Tibial artery (tissue), 4 donors: Measurements from ENCODE around the gene MAMSTR.

ENCODE experiments used
- DNase-seq, 2 donors: peaks; one replicate each; pipeline ENCODE4 v3.0.0-alpha.2; 2019
- H3K27ac ChIP-seq, 2 donors: fragments of 200-600 bp; sonication (generic) in 1 of 2; 1 replicate in 1 of 2; 2 replicates in 1 of 2; pipeline ENCODE4 v1.5.1; 2018 to 2019; ENCODE audit warnings: mild to moderate bottlenecking in 1 of 2
- H3K27me3 ChIP-seq, 2 donors: fragments of 200-600 bp; sonication (generic) in 1 of 2; one replicate each; pipeline versions ENCODE4 v1.5.1 to v1.6.0; 2016 to 2019
- H3K36me3 ChIP-seq, 3 donors: fragments of 200-600 bp; sonication (generic) in 2 of 3; one replicate each; pipeline ENCODE4 v1.5.1; 2016 to 2019; ENCODE audit warnings: mild to moderate bottlenecking in 2 of 3
- H3K4me1 ChIP-seq, 4 donors: fragments of 200-600 bp; sonication (generic) in 2 of 4; 1 replicate in 3 of 4; 2 replicates in 1 of 4; pipeline ENCODE4 v1.5.1; 2016 to 2019
- H3K4me3 ChIP-seq, 2 donors: fragments of 200-600 bp; sonication (generic) in 1 of 2; 1 replicate in 1 of 2; 2 replicates in 1 of 2; pipeline ENCODE4 v1.5.1; 2018 to 2019; ENCODE audit warnings: mild to moderate bottlenecking in 2 of 2
- H3K9me3 ChIP-seq, 3 donors: fragments of 200-600 bp; sonication (generic) in 1 of 3; one replicate each; pipeline ENCODE4 v1.5.1; 2016 to 2019
- CTCF ChIP-seq, 2 experiments: fragments of 200-600 bp in 1 of 2; fragments of 450-650 bp in 1 of 2; IDR thresholded peaks; one replicate each; pipeline ENCODE4 v1.5.1; 2017 to 2019; ENCODE audit warnings: antibody characterized with exemption in 2 of 2, mild to moderate bottlenecking in 1 of 2, moderate library complexity in 1 of 2
- intact Hi-C: fragments of 100-400 bp; cut with DNase I; formaldehyde crosslinking; loops from one replicate; pipeline ENCODE4 v1.15.0; 2023; ENCODE audit warnings: low total_unique reads

Gene MAMSTR

GRCh38 chr19:48670699-48671445, 48.7 kb downstream of the MAMSTR start:
- Histone ChIP-seq H3K4me1 (peaks cover 0 to 9% (median 3%) of the 10 kb centered on the region in 4 donors), H3K27me3 (no peaks in the 10 kb centered on the region), H3K9me3 (no peaks in the 10 kb centered on the region), H3K27ac (no peak overlapping the region), H3K36me3 (no peaks in the 10 kb centered on the region), H3K4me3 (no peak overlapping the region)
- no peak for TF ChIP-seq CTCF (IDR thresholded peaks at IDR 0.05)
- intact Hi-C loops: no loop called here
- no peak for DNase-seq

GRCh38 chr19:48669903-48670668, 49.4 kb downstream of the MAMSTR start:
- TF ChIP-seq CTCF (IDR thresholded peaks at IDR 0.05): no peak
- no peaks in the 10 kb centered on the region for H3K36me3 ChIP-seq
- intact Hi-C loops: no loop called here
- H3K27me3 ChIP-seq: no peaks in the 10 kb centered on the region
- H3K4me1 ChIP-seq: peaks cover 0 to 2% (median under 1%) of the 10 kb centered on the region in 4 donors
- DNase-seq: no peak
- no peaks in the 10 kb centered on the region for H3K9me3 ChIP-seq
- no peak overlapping the region for H3K4me3 ChIP-seq
- no peak overlapping the region for H3K27ac ChIP-seq

- TF ChIP-seq CTCF (IDR thresholded peaks at IDR 0.05): no peak
These were observed 50.8 kb downstream of the MAMSTR start for GRCh38 chr19:48668761-48669160.

GRCh38 chr19:48668332-48668731, 51.2 kb downstream of the MAMSTR start:
- H3K9me3 ChIP-seq: no peaks in the 10 kb centered on the region
- H3K4me3 ChIP-seq: no peak overlapping the region
- H3K27ac ChIP-seq: no peak overlapping the region
- TF ChIP-seq CTCF (IDR thresholded peaks at IDR 0.05): no peak
- H3K4me1 ChIP-seq: no peaks in the 10 kb centered on the region
- no peaks in the 10 kb centered on the region for H3K36me3 ChIP-seq
- intact Hi-C loops: no loop called here
- no peak for DNase-seq
- no peaks in the 10 kb centered on the region for H3K27me3 ChIP-seq

More at GRCh38 chr19:48668761-48669160, 50.8 kb downstream of the MAMSTR start:
- Histone ChIP-seq H3K4me1 (no peaks in the 10 kb centered on the region), H3K4me3 (no peak overlapping the region), H3K36me3 (no peaks in the 10 kb centered on the region), H3K27me3 (no peaks in the 10 kb centered on the region), H3K27ac (no peak overlapping the region), H3K9me3 (no peaks in the 10 kb centered on the region)
- intact Hi-C loops: no loop called here
- DNase-seq: no peak

GRCh38 chr19:48665786-48666185, 53.7 kb downstream of the MAMSTR start:
- intact Hi-C loops: no loop called here
- H3K27me3 ChIP-seq: no peaks in the 10 kb centered on the region
- no peak overlapping the region for H3K4me3 ChIP-seq
- H3K27ac ChIP-seq: no peak overlapping the region
- no peak for TF ChIP-seq CTCF (IDR thresholded peaks at IDR 0.05)
- DNase-seq: no peak
- H3K4me1 ChIP-seq: peaks cover 0 to 7% (median 2%) of the 10 kb centered on the region in 4 donors
- H3K9me3 ChIP-seq: no peaks in the 10 kb centered on the region
- H3K36me3 ChIP-seq: no peaks in the 10 kb centered on the region
